Measurements from ENCODE around the gene HUNK. TPM values are rescaled to one million over a fixed set of nuclear protein-coding genes. Genes with fewer than 3 reads are reported as not detected.

The HUNK gene
- total RNA-seq, 2 donors from 2014 or later = 0.20 to 2.0 TPM

- TF ChIP-seq, protein P1, sequence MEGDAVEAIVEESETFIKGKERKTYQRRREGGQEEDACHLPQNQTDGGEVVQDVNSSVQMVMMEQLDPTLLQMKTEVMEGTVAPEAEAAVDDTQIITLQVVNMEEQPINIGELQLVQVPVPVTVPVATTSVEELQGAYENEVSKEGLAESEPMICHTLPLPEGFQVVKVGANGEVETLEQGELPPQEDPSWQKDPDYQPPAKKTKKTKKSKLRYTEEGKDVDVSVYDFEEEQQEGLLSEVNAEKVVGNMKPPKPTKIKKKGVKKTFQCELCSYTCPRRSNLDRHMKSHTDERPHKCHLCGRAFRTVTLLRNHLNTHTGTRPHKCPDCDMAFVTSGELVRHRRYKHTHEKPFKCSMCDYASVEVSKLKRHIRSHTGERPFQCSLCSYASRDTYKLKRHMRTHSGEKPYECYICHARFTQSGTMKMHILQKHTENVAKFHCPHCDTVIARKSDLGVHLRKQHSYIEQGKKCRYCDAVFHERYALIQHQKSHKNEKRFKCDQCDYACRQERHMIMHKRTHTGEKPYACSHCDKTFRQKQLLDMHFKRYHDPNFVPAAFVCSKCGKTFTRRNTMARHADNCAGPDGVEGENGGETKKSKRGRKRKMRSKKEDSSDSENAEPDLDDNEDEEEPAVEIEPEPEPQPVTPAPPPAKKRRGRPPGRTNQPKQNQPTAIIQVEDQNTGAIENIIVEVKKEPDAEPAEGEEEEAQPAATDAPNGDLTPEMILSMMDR (IDR thresholded peaks at IDR 0.05) = no peak
- Histone ChIP-seq H3K27me3 (no peaks in the 10 kb centered on the region), H3K9me3 (no peaks in the 10 kb centered on the region), H3K4me3 (no peak overlapping the region), H3K4me1 (no peaks in the 10 kb centered on the region), H3K36me3 (no peaks in the 10 kb centered on the region), H3K27ac (no peak overlapping the region)
- DNase-seq (ENCODE audit: low spot score) = no peak
Observed at GRCh38 chr21:31911138-31911907, 38.5 kb downstream of the HUNK start.

DNA sequence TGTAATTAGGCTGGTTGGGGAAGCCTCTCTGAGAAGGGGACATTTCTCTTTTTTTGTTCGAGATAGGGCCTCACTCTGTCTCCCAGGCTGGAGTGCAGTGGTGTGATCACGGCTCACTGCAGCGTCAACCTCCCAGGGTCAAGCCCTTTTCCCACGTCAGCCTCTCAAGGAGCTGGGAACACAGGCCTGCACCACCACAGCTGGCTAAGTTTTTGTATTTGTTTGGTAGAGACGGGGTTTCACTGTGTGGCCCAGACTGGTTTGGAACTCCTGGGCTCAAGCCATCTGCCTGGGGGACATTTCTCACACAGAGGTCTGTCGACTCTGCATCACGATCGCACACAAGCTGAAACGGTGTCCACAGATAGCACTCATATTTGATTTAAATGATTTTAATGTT is 39.7 kb downstream of the HUNK start:
- H3K27me3 ChIP-seq = no peaks in the 10 kb centered on the region
- TF ChIP-seq, protein P1 (IDR thresholded peaks at IDR 0.05) = no peak
- DNase-seq (ENCODE audit: low spot score) = no peak
- no peaks in the 10 kb centered on the region for H3K4me1 ChIP-seq
- H3K9me3 ChIP-seq = no peaks in the 10 kb centered on the region
- no peaks in the 10 kb centered on the region for H3K36me3 ChIP-seq
- no peak overlapping the region for H3K27ac ChIP-seq
- H3K4me3 ChIP-seq = no peak overlapping the region

- Histone ChIP-seq H3K27ac (no peak overlapping the region), H3K9me3 (no peaks in the 10 kb centered on the region), H3K36me3 (no peaks in the 10 kb centered on the region), H3K4me1 (no peaks in the 10 kb centered on the region), H3K4me3 (no peak overlapping the region), H3K27me3 (no peaks in the 10 kb centered on the region)
- TF ChIP-seq, protein P1 (IDR thresholded peaks at IDR 0.05) = no peak
- DNase-seq (ENCODE audit: low spot score) = no peak
Observed at GRCh38 chr21:31913182-31913608, 40.4 kb downstream of the HUNK start.

DNA sequence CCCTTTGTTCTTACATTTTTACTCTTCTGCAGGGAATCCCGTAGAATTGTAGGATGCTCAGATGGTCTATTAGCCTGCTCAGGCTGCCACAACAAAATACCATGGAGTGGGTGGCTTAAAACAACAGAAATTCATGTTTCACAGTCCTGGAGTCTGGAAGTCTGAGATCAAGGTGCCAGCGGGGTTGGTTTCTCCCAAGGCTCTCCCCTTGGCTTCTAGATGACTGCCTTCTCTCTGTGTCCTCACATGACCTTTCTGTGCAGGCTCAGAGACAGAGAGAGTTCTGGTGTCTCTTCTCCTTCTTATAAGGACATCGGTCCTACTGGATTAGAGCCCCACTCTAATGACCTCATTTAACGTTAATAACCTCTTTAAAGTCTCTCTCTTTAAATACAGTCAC is 41.7 kb downstream of the HUNK start:
- Histone ChIP-seq H3K4me3 (no peak overlapping the region), H3K27ac (no peak overlapping the region), H3K36me3 (no peaks in the 10 kb centered on the region), H3K27me3 (no peaks in the 10 kb centered on the region), H3K4me1 (no peaks in the 10 kb centered on the region), H3K9me3 (no peaks in the 10 kb centered on the region)
- no peak for DNase-seq (ENCODE audit: low spot score)
- TF ChIP-seq, protein P1 (IDR thresholded peaks at IDR 0.05) = no peak

- Histone ChIP-seq H3K4me3 (no peak overlapping the region), H3K36me3 (no peaks in the 10 kb centered on the region), H3K4me1 (no peaks in the 10 kb centered on the region), H3K27me3 (no peaks in the 10 kb centered on the region), H3K27ac (no peak overlapping the region), H3K9me3 (no peaks in the 10 kb centered on the region)
- TF ChIP-seq, protein P1 (IDR thresholded peaks at IDR 0.05) = no peak
- DNase-seq (ENCODE audit: low spot score) = no peak
Observed at GRCh38 chr21:31915566-31915965, 42.7 kb downstream of the HUNK start.

DNA sequence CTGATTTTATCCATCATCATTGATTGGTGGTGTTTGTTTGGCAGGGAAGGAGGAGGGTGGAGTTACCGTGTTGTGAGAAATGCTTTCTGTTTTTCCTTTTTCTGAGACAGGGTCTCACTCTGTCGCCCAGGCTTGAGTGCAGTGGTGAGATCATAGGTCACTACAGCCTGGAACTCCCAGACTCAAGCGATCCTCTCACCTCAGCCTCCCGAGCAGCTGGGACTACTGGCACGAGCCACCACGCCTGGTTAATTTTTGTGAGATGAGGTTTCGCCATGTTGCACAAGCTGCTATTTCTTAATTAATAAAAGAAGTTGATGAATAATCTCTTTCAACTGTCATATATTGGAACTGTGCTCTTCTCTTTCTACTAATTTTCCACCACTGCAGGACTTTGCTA is 44.3 kb downstream of the HUNK start:
- H3K9me3 ChIP-seq = no peaks in the 10 kb centered on the region
- no peaks in the 10 kb centered on the region for H3K27me3 ChIP-seq
- no peak overlapping the region for H3K27ac ChIP-seq
- no peak for DNase-seq (ENCODE audit: low spot score)
- no peak overlapping the region for H3K4me3 ChIP-seq
- H3K4me1 ChIP-seq = no peaks in the 10 kb centered on the region
- no peaks in the 10 kb centered on the region for H3K36me3 ChIP-seq
- TF ChIP-seq, protein P1 (IDR thresholded peaks at IDR 0.05) = no peak

All from right atrium auricular region (tissue), 2 donors.